Smooth muscle cell (in vitro differentiated cells): ENCODE measurements around the gene TRMU. TPM values are rescaled to one million over a fixed set of nuclear protein-coding genes. Genes with fewer than 3 reads are reported as not detected.

Source experiments
- DNase-seq: peaks from one replicate; lab custom pipeline; 2025; ENCODE audit not compliant: unreplicated experiment; lab: John Stamatoyannopoulos, UW
- H2AFZ ChIP-seq: fragments of 200-600 bp; sonication (generic); 2 replicates; pipeline ENCODE4 v1.6.0; 2016; ENCODE audit warnings: antibody characterized with exemption, low read depth, mild to moderate bottlenecking
- H3F3A ChIP-seq: fragments of 200-600 bp; sonication (generic); 2 replicates; pipeline ENCODE4 v1.6.0; 2017; ENCODE audit warnings: antibody characterized with exemption, low read depth
- H3K27ac ChIP-seq: fragments of 200-600 bp; sonication (generic); 2 replicates; pipeline ENCODE4 v1.5.1; 2016; ENCODE audit warnings: low read depth, mild to moderate bottlenecking
- H3K27me3 ChIP-seq: fragments of 200-600 bp; sonication (generic); 2 replicates; pipeline ENCODE4 v1.6.1; 2016; ENCODE audit warnings: low read depth, mild to moderate bottlenecking
- H3K36me3 ChIP-seq: fragments of 200-600 bp; sonication (generic); 2 replicates; pipeline ENCODE4 v1.5.1; 2016; ENCODE audit warnings: low read depth
- H3K4me1 ChIP-seq: fragments of 200-600 bp; sonication (generic); 2 replicates; pipeline ENCODE4 v1.5.1; 2016; ENCODE audit warnings: low read depth
- H3K4me2 ChIP-seq: fragments of 200-600 bp; sonication (generic); 2 replicates; pipeline ENCODE4 v1.6.0; 2016; ENCODE audit warnings: mild to moderate bottlenecking
- H3K4me3 ChIP-seq: fragments of 200-600 bp; sonication (generic); 2 replicates; pipeline ENCODE4 v1.5.1; 2016; ENCODE audit warnings: mild to moderate bottlenecking
- H3K79me2 ChIP-seq: fragments of 200-600 bp; sonication (generic); 2 replicates; pipeline ENCODE4 v1.6.0; 2016; ENCODE audit warnings: low read depth, mild to moderate bottlenecking
- H3K9ac ChIP-seq: fragments of 200-600 bp; sonication (generic); 2 replicates; pipeline ENCODE4 v1.6.0; 2016; ENCODE audit warnings: low read depth
- H3K9me3 ChIP-seq: fragments of 200-600 bp; sonication (generic); replicated peaks from 2 replicates; pipeline ENCODE4 v1.5.1; 2016; ENCODE audit warnings: low read depth
- H4K20me1 ChIP-seq: fragments of 200-600 bp; sonication (generic); 2 replicates; pipeline ENCODE4 v1.6.0; 2016; ENCODE audit warnings: low read depth
- WGBS: methylation state at CpG from one replicate; pipeline ENCODE4 v1.1.7; 2016; ENCODE audit warnings: low lambda C conversion rate; 5-methylcytosine and 5-hydroxymethylcytosine counted together
- polyA plus RNA-seq: library from polyadenylated mRNA; unstranded; fragments of >200 nt; fragmentation: Nextera tagmentation; extraction: Ambion mirVana; gene quantifications from 2 replicates; pipeline ENCODE4 v1.2.1, GENCODE V29; 2016
- total RNA-seq: library from RNA; depleted of rRNA; stranded (reverse); fragments of >200 nt; gene quantifications from 2 replicates; pipeline ENCODE4 v1.2.3, GENCODE V29; 2014
- TF ChIP-seq, protein P1 (sequence below): fragments of 200-600 bp; sonication (generic); IDR thresholded peaks from 2 replicates; pipeline ENCODE4 v1.5.1; 2017; ENCODE audit warnings: borderline replicate concordance, mild to moderate bottlenecking, antibody characterized with exemption; ENCODE audit not compliant: insufficient read depth, poor library complexity, severe bottlenecking

Gene TRMU
- total and polyA plus RNA-seq, 2 experiments from 2014 or later, result 15.8 to 20.5 TPM

GRCh38 chr22:46406791-46407190 is 71.3 kb downstream of the TRMU start:
- Histone ChIP-seq H3K9me3 (no peaks in the 10 kb centered on the region), H3K79me2 (no peaks in the 10 kb centered on the region), H3K4me2 (no peak overlapping the region), H3K36me3 (no peaks in the 10 kb centered on the region), H3K27ac (no peak overlapping the region), H3F3A (no peaks in the 10 kb centered on the region), H3K9ac (no peak overlapping the region), H3K4me3 (no peak overlapping the region), H2AFZ (no peak overlapping the region), H3K4me1 (no peaks in the 10 kb centered on the region), H4K20me1 (no peaks in the 10 kb centered on the region), H3K27me3 (no peaks in the 10 kb centered on the region)
- TF ChIP-seq, protein P1, sequence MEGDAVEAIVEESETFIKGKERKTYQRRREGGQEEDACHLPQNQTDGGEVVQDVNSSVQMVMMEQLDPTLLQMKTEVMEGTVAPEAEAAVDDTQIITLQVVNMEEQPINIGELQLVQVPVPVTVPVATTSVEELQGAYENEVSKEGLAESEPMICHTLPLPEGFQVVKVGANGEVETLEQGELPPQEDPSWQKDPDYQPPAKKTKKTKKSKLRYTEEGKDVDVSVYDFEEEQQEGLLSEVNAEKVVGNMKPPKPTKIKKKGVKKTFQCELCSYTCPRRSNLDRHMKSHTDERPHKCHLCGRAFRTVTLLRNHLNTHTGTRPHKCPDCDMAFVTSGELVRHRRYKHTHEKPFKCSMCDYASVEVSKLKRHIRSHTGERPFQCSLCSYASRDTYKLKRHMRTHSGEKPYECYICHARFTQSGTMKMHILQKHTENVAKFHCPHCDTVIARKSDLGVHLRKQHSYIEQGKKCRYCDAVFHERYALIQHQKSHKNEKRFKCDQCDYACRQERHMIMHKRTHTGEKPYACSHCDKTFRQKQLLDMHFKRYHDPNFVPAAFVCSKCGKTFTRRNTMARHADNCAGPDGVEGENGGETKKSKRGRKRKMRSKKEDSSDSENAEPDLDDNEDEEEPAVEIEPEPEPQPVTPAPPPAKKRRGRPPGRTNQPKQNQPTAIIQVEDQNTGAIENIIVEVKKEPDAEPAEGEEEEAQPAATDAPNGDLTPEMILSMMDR, result no peak
- WGBS, result 88% methylated on average over 15 of the region's 15 CpGs
- no peak for DNase-seq

Other genes with a start within 250 kb of the TRMU start
- 13.7 and 18.0 TPM in 2 replicates for gene PPARA, start 185.2 kb upstream of the TRMU start, total RNA-seq
- gene PPARA, start 185.2 kb upstream of the TRMU start, polyA plus RNA-seq, result 8.8 and 9.2 TPM in 2 replicates
- 8.3 and 9.6 TPM in 2 replicates for gene CDPF1, start 85.4 kb upstream of the TRMU start, total RNA-seq
- gene CDPF1, start 85.4 kb upstream of the TRMU start, polyA plus RNA-seq, result 9.4 and 11.6 TPM in 2 replicates
- gene PKDREJ, start 72.4 kb upstream of the TRMU start, total RNA-seq, result under 0.01 TPM in 1 of 2 replicates, not detected in the other
- 0.05 and 0.07 TPM in 2 replicates for gene PKDREJ, start 72.4 kb upstream of the TRMU start, polyA plus RNA-seq
- gene TTC38, start 67.7 kb upstream of the TRMU start, total RNA-seq, result 24.4 and 35.6 TPM in 2 replicates
- 14.2 and 19.6 TPM in 2 replicates for gene TTC38, start 67.7 kb upstream of the TRMU start, polyA plus RNA-seq
- gene GTSE1, start 38.8 kb upstream of the TRMU start, total RNA-seq, result 2.7 and 3.6 TPM in 2 replicates
- 6.8 and 9.3 TPM in 2 replicates for gene GTSE1, start 38.8 kb upstream of the TRMU start, polyA plus RNA-seq
- gene CELSR1, start 201.9 kb downstream of the TRMU start, total RNA-seq, result 15.2 and 17.6 TPM in 2 replicates
- gene CELSR1, start 201.9 kb downstream of the TRMU start, polyA plus RNA-seq, result 3.6 and 12.3 TPM in 2 replicates